Calu3 (cell line): ENCODE data around the gene EZR. TPM values are rescaled to one million over a fixed set of nuclear protein-coding genes. Genes with fewer than 3 reads are reported as not detected.

ENCODE experiments used
- BruUV-seq: library from RNA; stranded (reverse); fragments of 400-500 nt; replicated peaks from 2 replicates; lab custom pipeline; 2021; lab: Mats Ljungman, UMichigan
- CTCF ChIA-PET: fragments of 300-600 bp; sonication (Branson Sonifier 250); formaldehyde crosslinking; loops from one replicate; lab custom pipeline; 2022; ENCODE audit warnings: antibody characterized with exemption; lab: Charles Lee
- DNase-seq: peaks from one replicate; pipeline ENCODE4 v3.0.0; 2022
- H3K27ac Mint-ChIP-seq: one replicate; pipeline ENCODE4 v1.8.0; 2022; ENCODE audit warnings: mixed read lengths; ENCODE audit not compliant: unreplicated experiment
- H3K27me3 Mint-ChIP-seq: one replicate; pipeline ENCODE4 v1.8.0; 2022; ENCODE audit warnings: mixed read lengths; ENCODE audit not compliant: unreplicated experiment
- H3K36me3 Mint-ChIP-seq: one replicate; pipeline ENCODE4 v1.8.0; 2022; ENCODE audit warnings: mild to moderate bottlenecking, moderate library complexity, mixed read lengths; ENCODE audit not compliant: insufficient read depth, unreplicated experiment
- H3K4me1 Mint-ChIP-seq: one replicate; pipeline ENCODE4 v1.8.0; 2022; ENCODE audit warnings: mild to moderate bottlenecking, low read depth, mixed read lengths; ENCODE audit not compliant: unreplicated experiment
- H3K4me3 Mint-ChIP-seq: one replicate; pipeline ENCODE4 v1.8.0; 2022; ENCODE audit warnings: mild to moderate bottlenecking, low read depth, moderate library complexity, mixed read lengths; ENCODE audit not compliant: unreplicated experiment
- H3K9me3 Mint-ChIP-seq: one replicate; pipeline ENCODE4 v1.8.0; 2022; ENCODE audit warnings: low read depth, mixed read lengths; ENCODE audit not compliant: unreplicated experiment
- intact Hi-C: fragments of 100-400 bp; cut with micrococcal nuclease; formaldehyde crosslinking; loops from one replicate; pipeline ENCODE4 v1.10.0; 2022; ENCODE audit not compliant: unreplicated experiment
- total RNA-seq: library from RNA; stranded (reverse); gene quantifications from 2 replicates; pipeline ENCODE4 v1.2.3, GENCODE V29; 2022
- TF ChIP-seq, protein P1 (sequence below): fragments of 200-600 bp; IDR thresholded peaks from one replicate; pipeline ENCODE4 v1.8.0; 2022; ENCODE audit warnings: antibody characterized with exemption; ENCODE audit not compliant: unreplicated experiment

Gene EZR
- total RNA-seq, 1 experiment from 2014 or later = 935 TPM

DNA sequence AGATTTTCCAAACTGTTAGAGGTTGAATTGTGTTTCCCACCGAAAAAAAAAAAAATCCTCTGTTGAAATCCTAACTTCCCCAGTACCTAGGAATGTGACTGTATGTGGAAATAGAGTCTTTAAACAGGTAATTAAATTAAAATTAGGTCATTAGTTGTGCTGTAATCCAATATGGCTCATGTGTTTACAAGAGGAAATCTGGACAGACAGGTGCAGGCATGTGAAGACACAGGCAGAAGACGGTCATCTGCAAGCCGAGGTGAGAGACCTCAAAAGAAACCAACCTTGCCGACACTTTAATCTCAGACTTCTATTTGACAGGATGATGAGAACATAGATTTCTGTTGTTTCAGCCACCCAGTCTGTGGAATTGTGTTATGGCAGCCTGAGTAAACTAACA, 28.6 kb upstream of the EZR start:
- TF ChIP-seq, protein P1, sequence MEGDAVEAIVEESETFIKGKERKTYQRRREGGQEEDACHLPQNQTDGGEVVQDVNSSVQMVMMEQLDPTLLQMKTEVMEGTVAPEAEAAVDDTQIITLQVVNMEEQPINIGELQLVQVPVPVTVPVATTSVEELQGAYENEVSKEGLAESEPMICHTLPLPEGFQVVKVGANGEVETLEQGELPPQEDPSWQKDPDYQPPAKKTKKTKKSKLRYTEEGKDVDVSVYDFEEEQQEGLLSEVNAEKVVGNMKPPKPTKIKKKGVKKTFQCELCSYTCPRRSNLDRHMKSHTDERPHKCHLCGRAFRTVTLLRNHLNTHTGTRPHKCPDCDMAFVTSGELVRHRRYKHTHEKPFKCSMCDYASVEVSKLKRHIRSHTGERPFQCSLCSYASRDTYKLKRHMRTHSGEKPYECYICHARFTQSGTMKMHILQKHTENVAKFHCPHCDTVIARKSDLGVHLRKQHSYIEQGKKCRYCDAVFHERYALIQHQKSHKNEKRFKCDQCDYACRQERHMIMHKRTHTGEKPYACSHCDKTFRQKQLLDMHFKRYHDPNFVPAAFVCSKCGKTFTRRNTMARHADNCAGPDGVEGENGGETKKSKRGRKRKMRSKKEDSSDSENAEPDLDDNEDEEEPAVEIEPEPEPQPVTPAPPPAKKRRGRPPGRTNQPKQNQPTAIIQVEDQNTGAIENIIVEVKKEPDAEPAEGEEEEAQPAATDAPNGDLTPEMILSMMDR = no peak
- H3K27ac Mint-ChIP-seq = no peak overlapping the region
- no peaks in the 10 kb centered on the region for H3K27me3 Mint-ChIP-seq
- CTCF ChIA-PET = interaction anchor here (0.7 kb wide), 1 partner anchor 101 kb away, joined by 3 read pairs; no protein-coding TSS in a partner anchor
- intact Hi-C loops = no loop called here
- peaks cover 24% of the 10 kb centered on the region for H3K36me3 Mint-ChIP-seq
- no peak overlapping the region for H3K4me3 Mint-ChIP-seq
- no TSS peak for BruUV-seq
- peaks cover 22% of the 10 kb centered on the region for H3K4me1 Mint-ChIP-seq
- DNase-seq = no peak
- peaks cover 2% of the 10 kb centered on the region for H3K9me3 Mint-ChIP-seq

DNA sequence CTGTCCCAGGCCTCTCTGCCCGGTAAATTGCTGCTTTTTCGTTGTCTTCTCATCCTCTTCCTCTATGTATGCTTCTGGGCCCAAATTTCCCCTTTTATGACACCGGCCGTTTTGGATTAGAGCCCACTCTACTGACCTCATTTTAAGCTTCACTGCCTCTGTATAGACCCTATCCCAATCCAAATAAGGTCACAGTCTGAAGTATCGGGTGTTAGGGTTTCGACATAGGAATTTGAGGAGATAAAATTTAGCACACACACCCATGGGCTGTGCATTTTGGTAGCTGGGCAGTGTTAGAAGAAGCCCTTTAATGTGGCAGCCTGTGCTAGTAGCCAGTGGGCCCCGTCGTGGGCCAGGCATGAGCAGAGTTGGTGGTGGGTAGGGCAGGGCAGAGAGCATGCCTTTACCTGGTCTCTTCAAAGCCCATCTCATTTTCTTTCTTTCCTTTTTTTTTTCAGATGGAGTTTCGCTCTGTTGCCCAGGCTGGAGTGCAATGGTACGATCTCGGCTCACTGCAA, 27.9 kb upstream of the EZR start:
- peaks cover 24% of the 10 kb centered on the region for H3K36me3 Mint-ChIP-seq
- H3K4me1 Mint-ChIP-seq = peaks cover 22% of the 10 kb centered on the region
- TF ChIP-seq, protein P1 = no peak
- CTCF ChIA-PET = interaction anchor here (0.7 kb wide), 1 partner anchor 100 kb away, joined by 3 read pairs; no protein-coding TSS in a partner anchor
- H3K4me3 Mint-ChIP-seq = no peak overlapping the region
- no peak for DNase-seq
- H3K27me3 Mint-ChIP-seq = no peaks in the 10 kb centered on the region
- intact Hi-C loops = no loop called here
- peaks cover 3% of the 10 kb centered on the region for H3K9me3 Mint-ChIP-seq
- BruUV-seq = no TSS peak
- no peak overlapping the region for H3K27ac Mint-ChIP-seq

DNA sequence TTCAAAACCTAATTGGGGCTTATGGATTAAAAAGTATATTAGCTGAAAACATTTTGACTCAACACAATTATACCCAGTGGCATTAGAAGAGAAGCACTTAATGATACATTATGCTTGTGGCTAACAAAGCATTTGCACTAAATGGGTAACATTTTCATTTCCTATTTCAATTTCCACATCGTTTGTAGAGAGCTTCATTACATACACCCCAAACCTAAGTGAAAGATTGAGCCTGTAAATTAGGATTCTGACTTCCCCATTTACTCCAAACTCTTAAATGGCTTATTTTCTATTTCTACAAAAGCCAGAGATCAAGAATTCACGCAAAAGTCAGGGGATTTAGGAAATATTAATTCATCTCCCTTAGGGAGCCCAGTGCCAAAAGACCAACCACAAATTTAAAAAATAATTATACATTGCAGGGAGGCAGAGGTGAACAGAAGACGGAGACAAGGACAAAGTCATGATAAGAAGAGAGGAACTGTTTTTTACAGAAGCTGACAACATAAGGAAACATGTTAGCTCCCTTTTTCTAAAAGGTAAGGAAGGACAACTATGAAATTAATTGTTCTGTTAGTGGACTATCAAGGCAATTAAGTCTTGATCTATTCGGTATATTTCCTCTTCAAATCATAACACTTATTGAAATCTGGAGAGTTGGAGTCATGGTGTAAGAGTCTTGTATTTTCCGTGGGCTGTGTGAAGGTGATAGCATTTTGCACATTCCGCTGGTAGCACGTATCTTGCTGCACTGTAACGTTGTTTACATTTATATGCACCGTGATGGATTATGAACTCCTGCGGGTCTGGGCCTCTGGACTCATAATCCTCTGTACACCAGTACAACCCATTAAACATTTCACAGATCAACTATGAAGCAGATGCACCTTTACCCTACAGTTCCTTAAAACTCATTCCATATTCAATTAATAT, 24.8 kb upstream of the EZR start:
- no peak for DNase-seq
- Mint-ChIP-seq H3K9me3 (peaks cover 6% of the 10 kb centered on the region), H3K36me3 (peaks cover 12% of the 10 kb centered on the region), H3K27ac (no peak overlapping the region), H3K27me3 (no peaks in the 10 kb centered on the region), H3K4me1 (peaks cover 17% of the 10 kb centered on the region), H3K4me3 (no peak overlapping the region)
- TF ChIP-seq, protein P1 = no peak
- CTCF ChIA-PET = interaction anchor here (0.6 kb wide), 1 partner anchor 14 kb away, joined by 5 read pairs; no protein-coding TSS in a partner anchor
- no TSS peak for BruUV-seq
- intact Hi-C loops = no loop called here

DNA sequence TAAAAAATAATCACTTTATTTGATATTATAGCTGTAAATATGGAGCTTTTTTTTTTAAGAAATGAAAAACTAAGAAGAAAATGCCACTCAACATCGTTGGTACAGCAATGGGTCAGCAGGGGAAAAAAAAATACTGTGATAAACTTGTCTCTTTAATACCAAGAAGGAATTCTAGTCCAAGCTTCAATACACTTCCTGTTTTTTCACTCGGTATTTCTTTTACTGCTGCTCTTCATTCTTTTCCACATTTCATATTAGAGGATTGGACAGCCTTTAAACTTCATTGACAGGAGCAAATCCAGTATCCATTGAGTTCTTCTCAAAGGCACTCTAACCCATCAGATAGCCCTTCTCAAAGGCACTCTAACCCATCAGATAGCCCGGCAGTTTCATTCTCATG, 22.2 kb upstream of the EZR start:
- Mint-ChIP-seq H3K4me1 (peaks cover 18% of the 10 kb centered on the region), H3K4me3 (no peak overlapping the region), H3K36me3 (peaks cover 5% of the 10 kb centered on the region), H3K27me3 (no peaks in the 10 kb centered on the region), H3K27ac (no peak overlapping the region), H3K9me3 (peaks cover 6% of the 10 kb centered on the region)
- DNase-seq = no peak
- intact Hi-C loops = no loop called here
- BruUV-seq = no TSS peak
- TF ChIP-seq, protein P1 = no peak
- CTCF ChIA-PET = no interaction called here
